ENCODE results near the gene AFG3L2.

AFG3L2 gene

GRCh38 chr18:12302391-12303147 lies 74.5 kb downstream of the AFG3L2 start:
- no peak for DNase-seq (ENCODE audit: low read depth)

DNA sequence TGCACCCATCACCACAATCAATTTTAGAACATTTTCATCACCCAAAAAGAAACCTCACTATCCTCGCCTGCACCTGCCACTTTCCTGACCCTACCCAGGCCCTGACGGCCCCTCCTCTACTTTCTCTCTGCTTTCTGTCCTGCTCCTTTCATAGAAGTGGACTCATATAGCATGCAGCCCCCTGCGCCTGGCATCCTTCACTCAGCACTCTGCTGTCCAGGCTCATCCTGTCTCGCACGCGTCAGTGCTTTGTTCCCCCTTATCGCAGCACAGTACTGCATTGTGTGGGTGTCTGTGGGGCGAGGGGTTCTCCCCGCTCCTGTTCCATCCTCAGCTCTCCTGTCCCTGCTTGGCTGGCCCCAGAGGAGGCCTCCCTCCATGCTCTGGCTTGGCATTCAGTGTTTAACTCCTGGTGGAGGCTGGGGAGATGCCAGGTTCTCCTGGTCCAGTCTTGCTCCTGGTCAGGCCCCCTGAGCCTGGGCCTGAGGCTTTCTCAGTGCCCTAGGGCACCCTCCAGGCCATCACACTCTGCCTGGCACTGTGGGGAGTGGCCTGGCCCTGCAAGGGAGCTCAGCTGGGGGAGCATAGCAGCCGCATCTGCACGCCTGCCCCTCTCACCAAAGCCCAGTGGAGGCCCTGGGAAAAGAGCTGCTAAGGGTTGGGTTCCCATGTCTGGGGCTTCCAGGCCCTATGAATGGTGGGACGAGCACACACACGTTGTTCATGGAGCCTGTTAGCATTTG lies 75.6 kb downstream of the AFG3L2 start:
- DNase-seq (ENCODE audit: low read depth) = no peak

DNA sequence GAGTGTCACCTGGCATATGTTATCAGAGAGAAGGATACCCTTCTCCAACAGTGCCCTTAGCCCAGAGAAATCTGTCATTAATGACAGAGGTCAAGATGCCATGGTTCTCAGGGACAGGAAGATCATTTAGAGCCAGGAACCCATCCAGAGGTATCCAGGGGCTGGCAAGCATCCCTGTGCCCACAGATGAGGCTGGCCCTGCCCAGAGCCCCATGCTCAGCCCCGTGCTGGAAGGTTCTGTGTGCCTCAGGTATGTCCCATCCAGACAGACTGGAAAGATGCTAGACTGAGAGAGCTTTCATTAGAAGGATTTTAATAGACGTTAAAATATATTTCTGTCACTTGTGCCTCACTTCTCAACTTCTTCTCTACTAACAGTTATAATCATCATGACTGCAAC lies 77.2 kb downstream of the AFG3L2 start:
- DNase-seq (ENCODE audit: low read depth) = no peak

GRCh38 chr18:12296457-12296856 lies 80.6 kb downstream of the AFG3L2 start:
- no peak for DNase-seq (ENCODE audit: low read depth)

DNA sequence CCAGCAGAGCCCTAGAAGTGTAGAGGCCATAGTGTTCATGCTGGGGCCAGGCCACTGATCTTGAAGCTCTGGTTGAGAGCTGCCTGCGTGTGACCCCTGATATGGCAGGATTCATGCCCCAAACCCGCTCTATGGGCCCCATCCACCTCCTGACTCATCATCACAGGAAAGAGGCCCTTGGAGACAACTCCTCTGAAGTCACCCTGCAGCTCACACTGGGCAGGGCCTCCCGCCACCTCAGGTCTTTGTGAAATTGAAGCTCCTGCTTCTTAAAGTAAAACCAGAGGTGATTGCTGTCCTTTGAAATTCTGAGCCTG lies 81.0 kb downstream of the AFG3L2 start:
- no peak for DNase-seq (ENCODE audit: low read depth)

GRCh38 chr18:12295389-12296086 lies 81.5 kb downstream of the AFG3L2 start:
- no peak for DNase-seq (ENCODE audit: low read depth)

DNA sequence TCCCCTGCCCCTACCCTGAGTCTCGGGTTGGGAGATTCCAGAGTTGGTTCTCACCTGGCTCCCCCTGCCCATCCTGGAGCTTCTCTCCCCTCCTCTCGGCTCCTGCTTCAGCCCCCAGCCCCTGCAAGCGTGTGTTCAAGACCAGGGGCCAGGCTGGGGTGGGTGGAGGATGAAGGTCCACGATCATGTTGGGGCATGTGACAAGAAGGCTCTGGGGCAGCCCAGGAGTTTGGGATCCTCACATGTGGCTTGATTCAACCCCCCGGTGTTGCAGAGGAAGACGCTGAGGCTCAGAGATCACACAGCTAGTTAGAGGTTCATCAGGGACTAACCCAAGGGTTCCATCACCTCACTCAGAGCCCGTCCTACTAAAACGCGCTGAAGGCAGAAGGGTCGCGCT lies 83.2 kb downstream of the AFG3L2 start:
- no peak for DNase-seq (ENCODE audit: low read depth)

DNA sequence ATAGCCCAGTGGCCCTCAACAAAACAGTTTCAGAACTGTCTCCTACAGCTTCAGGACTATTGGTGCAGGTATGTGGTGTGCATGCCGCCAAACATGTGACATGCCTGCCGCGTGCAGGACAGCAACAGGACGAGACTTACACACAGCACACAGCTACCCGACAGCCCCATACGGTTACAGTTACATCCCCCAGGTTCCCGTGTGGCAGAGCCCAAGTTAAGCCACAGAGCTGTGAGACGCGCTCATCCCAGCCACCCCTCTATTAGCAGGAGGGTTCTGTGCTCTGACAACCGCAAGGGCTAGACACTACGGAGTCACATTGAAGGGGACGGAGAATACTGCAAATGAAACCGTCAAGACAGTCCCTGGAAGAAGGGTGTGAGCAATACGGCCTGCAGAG lies 85.3 kb downstream of the AFG3L2 start:
- no peak for DNase-seq (ENCODE audit: low read depth)

DNA sequence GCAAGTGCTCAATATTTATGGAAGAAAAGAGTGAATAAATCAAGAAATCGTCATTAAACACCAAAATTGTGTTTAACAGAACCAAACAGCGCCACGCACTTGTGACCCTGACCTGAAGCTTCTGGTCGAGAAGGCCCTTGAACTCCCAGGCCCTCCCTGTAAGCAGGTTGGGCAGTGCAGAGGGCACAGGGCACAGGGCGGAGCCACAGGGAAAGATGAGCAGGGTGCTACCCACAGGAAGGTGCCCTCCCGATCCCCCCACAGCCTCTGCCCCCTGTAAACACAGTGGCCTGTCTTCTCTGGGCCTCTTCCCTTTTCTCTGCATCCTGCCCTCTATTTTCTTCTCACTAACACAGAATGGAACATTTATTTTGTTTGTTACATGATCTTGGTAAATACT lies 85.9 kb downstream of the AFG3L2 start:
- DNase-seq (ENCODE audit: low read depth) = no peak

DNA sequence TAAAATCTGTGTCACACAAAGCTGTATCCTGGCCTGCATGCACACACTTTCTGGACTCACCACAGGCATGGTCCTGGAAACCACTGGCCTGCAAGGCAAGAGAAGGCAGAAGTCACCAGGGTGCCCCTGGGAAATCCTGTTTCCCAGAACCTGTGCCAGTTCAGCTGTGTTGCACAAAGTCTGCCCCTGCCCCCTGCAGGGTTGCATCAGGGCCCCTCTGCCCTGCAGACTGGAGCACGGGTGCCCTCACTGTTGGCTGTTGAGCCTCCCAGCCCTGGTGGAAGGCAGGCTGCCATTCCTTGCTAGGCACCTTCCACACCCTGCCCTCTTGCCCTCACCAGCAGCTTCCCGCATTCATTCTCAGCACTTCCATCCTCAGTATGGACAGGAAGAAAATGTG lies 86.9 kb downstream of the AFG3L2 start:
- DNase-seq (ENCODE audit: low read depth) = no peak

- DNase-seq (ENCODE audit: low read depth) = no peak
Observed at GRCh38 chr18:12288403-12288755, 88.6 kb downstream of the AFG3L2 start.

- no peak for DNase-seq (ENCODE audit: low read depth)
Observed at GRCh38 chr18:12287684-12288402, 89.2 kb downstream of the AFG3L2 start.

- DNase-seq (ENCODE audit: low read depth) = no peak
Observed at GRCh38 chr18:12287131-12287681, 89.8 kb downstream of the AFG3L2 start.

- DNase-seq (ENCODE audit: low read depth) = no peak
Observed at GRCh38 chr18:12283666-12284065, 93.4 kb downstream of the AFG3L2 start.

GRCh38 chr18:12283256-12283655 lies 93.8 kb downstream of the AFG3L2 start:
- DNase-seq (ENCODE audit: low read depth) = no peak

GRCh38 chr18:12282442-12283039 lies 94.5 kb downstream of the AFG3L2 start:
- no peak for DNase-seq (ENCODE audit: low read depth)

DNA sequence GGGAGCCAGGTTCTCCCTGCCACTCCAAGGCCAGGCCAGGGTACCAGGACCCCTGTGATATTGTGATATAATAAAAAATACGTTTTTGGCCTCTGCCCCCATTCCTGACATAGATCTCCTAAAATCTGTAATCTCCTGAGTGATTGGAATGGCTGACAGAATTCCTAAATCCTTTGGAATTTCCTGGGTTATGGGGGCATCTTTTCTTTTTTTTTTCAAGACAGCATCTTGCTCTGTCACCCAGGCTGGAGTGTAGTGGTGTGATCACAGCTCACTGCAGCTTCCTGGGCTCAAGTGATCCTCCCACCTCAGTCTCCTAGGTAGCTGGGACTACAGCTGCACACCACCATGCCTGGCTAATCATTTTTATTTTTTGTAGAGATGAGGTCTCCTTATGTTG lies 95.2 kb downstream of the AFG3L2 start:
- DNase-seq (ENCODE audit: low read depth) = no peak

GRCh38 chr18:12279781-12280531 lies 97.1 kb downstream of the AFG3L2 start:
- DNase-seq (ENCODE audit: low read depth) = no peak

All from stimulated activated CD8-positive, alpha-beta memory T cell treated with anti-CD3 and anti-CD28 coated beads, Interleukin-12 subunit alpha, Interleukin-12 subunit beta, amount 100 ng/mL, for 1 hour (primary cell).